GM12878 (cell line): ENCODE measurements around the gene SKAP1. TPM values are rescaled to one million over a fixed set of nuclear protein-coding genes. Genes with fewer than 3 reads are reported as not detected.

Experiments used
- CEBPB ChIP-seq, 2 experiments: fragments of 150-350 bp in 1 of 2; IDR thresholded peaks; 2 replicates each; pipeline ENCODE4 v1.6.1; 2012 to 2014; ENCODE audit warnings: low read depth in 2 of 2, low read length in 2 of 2, borderline replicate concordance in 1 of 2, inconsistent platforms in 1 of 2
- EP300 ChIP-seq, 2 experiments: fragments of 150-350 bp in 1 of 2; IDR thresholded peaks; 2 replicates each; pipeline ENCODE4 v1.6.1; 2011 to 2012; ENCODE audit warnings: low read depth in 2 of 2, low read length in 2 of 2, borderline replicate concordance in 1 of 2, improper control_type of control experiment in 1 of 2, inconsistent platforms in 1 of 2; ENCODE audit not compliant: control insufficient read depth in 1 of 2
- JUNB ChIP-seq: IDR thresholded peaks from 2 replicates; pipeline ENCODE4 v1.6.1; 2016; ENCODE audit warnings: antibody characterized with exemption, mild to moderate bottlenecking
- MTA3 ChIP-seq: IDR thresholded peaks from 2 replicates; pipeline ENCODE4 v1.6.1; 2012; ENCODE audit warnings: low read length, inconsistent platforms, borderline replicate concordance
- NFIC ChIP-seq: IDR thresholded peaks from 2 replicates; pipeline ENCODE4 v1.6.1; 2012; ENCODE audit warnings: low read depth, mild to moderate bottlenecking, inconsistent platforms, low read length, moderate library complexity
- NRF1 ChIP-seq: conservative IDR thresholded peaks from 2 replicates; pipeline ENCODE4 v1.6.1; 2011; ENCODE audit warnings: mild to moderate bottlenecking, low read depth, low read length, improper control_type of control experiment
- SUPT20H ChIP-seq: IDR thresholded peaks from 2 replicates; pipeline ENCODE4 v1.6.1; 2011; ENCODE audit warnings: low read depth, mild to moderate bottlenecking, low read length, moderate library complexity, borderline replicate concordance; ENCODE audit not compliant: control insufficient read depth
- ZNF384 ChIP-seq: IDR thresholded peaks from 2 replicates; pipeline ENCODE4 v1.6.1; 2012; ENCODE audit warnings: low read depth, mild to moderate bottlenecking, low read length, improper control_type of control experiment, borderline replicate concordance
- ZNF687 ChIP-seq: fragments of 450-650 bp; IDR thresholded peaks from 2 replicates; pipeline ENCODE4 v1.6.1; 2017; ENCODE audit warnings: mild to moderate bottlenecking, moderate library complexity
- ZZZ3 ChIP-seq: IDR thresholded peaks from 2 replicates; pipeline ENCODE4 v1.6.1; 2011; ENCODE audit warnings: low read depth; ENCODE audit not compliant: control insufficient read depth, insufficient read length
- polyA plus RNA-seq, 11 experiments: library from polyadenylated mRNA; depleted of rRNA in 4 of 11; unstranded in 6 of 11; stranded (reverse) in 5 of 11; fragments of >200 nt; fragmentation: Nextera tagmentation in 4 of 11; fragmentation: Illumina TruSeq in 1 of 11; extraction: Ambion mirVana in 4 of 11; extraction: Trizol in 1 of 11; gene quantifications; 1 replicate in 1 of 11; 2 replicates in 10 of 11; pipeline versions ENCODE4 v1.2.1 to v1.2.3, GENCODE V29; 2011 to 2016; ENCODE audit warnings: inconsistent platforms in 2 of 11, missing spikeins in 2 of 11, low read depth in 1 of 11
- total RNA-seq, 4 experiments: library from RNA; depleted of rRNA in 3 of 4; stranded (reverse); fragments of >200 nt in 3 of 4; fragmentation: Illumina TruSeq in 1 of 4; extraction: Trizol in 1 of 4; gene quantifications; 2 replicates each; pipeline versions ENCODE4 v1.2.1 to v1.2.3, GENCODE V29; 2013 to 2021
- TF ChIP-seq, protein P1 (sequence below): fragments of 450-650 bp; conservative IDR thresholded peaks from 2 replicates; pipeline ENCODE4 v1.6.1; 2017; ENCODE audit warnings: mild to moderate bottlenecking, moderate library complexity
- TF ChIP-seq, protein P2 (sequence below): fragments of 450-650 bp; IDR thresholded peaks from 2 replicates; pipeline ENCODE4 v1.6.1; 2016; ENCODE audit warnings: mild to moderate bottlenecking
- TF ChIP-seq, protein P3 (sequence below): fragments of 450-650 bp; IDR thresholded peaks from 2 replicates; pipeline ENCODE4 v1.6.1; 2014; ENCODE audit warnings: mild to moderate bottlenecking

Gene SKAP1
- total and polyA plus RNA-seq, 10 of the 15 experiments (the other 5 are each of a cell fraction or from before 2014, with no cell fraction given), result 17.1 to 97.6 (median 35.9) TPM

DNA sequence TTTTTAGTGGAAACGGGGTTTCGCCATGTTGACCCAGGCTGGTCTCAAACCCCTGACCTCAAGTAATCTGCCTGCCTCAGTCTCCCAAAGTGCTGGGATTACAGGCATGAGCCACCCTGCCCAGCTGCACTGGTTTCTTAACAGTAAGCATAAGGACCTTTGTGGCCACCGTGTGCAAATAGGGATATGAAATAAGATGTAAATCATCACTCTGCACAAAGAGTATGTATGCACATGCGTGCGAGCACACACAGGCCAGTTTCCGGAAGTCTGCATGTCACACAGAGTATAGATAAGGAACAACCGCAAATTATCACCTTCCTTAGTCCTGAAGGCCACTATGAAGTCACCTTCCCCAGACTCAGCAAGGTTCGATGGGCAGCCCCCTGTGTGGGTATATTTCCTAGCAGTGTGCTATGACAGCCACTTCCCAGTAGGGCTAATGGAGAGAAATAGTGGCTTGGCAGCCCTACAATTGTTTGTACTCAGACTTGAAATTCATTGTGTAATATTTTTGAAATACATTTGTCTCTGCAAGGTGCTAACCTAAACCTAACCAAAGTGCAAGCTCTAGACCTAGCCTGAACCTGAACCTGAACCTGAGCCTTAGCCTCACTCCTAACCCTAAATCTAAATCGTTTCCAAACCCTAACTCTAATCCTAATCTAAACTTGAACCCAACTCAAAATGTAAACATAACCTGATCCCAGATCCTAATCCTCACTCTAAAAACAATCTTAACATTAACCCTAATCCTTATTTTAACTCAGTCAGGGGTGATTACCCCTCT lies 48.4 kb upstream of the SKAP1 start (continued):
- TF ChIP-seq ZNF687 (peak; percentile 75), JUNB (no peak), MTA3 (no peak; the same call in 1 of the 2 replicates), NRF1 (peak; percentile 43), ZZZ3 (no peak), SUPT20H (no peak), EP300 (IDR thresholded peaks at IDR 0.05; ENCODE audit: borderline replicate concordance in 1 of 2, control insufficient read depth in 1 of 2, low read depth in 2 of 2, low read length in 2 of 2) (peak; percentile 88 to 91; a peak in 3 of 4 replicates), ZNF384 (no peak), NFIC (peak; percentile 48; the same call in 1 of the 2 replicates), CEBPB (IDR thresholded peaks at IDR 0.05; ENCODE audit: borderline replicate concordance in 1 of 2, low read depth in 2 of 2, low read length in 2 of 2) (no peak)
- TF ChIP-seq, protein P1, sequence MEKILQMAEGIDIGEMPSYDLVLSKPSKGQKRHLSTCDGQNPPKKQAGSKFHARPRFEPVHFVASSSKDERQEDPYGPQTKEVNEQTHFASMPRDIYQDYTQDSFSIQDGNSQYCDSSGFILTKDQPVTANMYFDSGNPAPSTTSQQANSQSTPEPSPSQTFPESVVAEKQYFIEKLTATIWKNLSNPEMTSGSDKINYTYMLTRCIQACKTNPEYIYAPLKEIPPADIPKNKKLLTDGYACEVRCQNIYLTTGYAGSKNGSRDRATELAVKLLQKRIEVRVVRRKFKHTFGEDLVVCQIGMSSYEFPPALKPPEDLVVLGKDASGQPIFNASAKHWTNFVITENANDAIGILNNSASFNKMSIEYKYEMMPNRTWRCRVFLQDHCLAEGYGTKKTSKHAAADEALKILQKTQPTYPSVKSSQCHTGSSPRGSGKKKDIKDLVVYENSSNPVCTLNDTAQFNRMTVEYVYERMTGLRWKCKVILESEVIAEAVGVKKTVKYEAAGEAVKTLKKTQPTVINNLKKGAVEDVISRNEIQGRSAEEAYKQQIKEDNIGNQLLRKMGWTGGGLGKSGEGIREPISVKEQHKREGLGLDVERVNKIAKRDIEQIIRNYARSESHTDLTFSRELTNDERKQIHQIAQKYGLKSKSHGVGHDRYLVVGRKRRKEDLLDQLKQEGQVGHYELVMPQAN, result no peak; the same call in 1 of the 2 replicates
- TF ChIP-seq, protein P2, sequence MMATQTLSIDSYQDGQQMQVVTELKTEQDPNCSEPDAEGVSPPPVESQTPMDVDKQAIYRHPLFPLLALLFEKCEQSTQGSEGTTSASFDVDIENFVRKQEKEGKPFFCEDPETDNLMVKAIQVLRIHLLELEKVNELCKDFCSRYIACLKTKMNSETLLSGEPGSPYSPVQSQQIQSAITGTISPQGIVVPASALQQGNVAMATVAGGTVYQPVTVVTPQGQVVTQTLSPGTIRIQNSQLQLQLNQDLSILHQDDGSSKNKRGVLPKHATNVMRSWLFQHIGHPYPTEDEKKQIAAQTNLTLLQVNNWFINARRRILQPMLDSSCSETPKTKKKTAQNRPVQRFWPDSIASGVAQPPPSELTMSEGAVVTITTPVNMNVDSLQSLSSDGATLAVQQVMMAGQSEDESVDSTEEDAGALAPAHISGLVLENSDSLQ, result peak; percentile 63
- TF ChIP-seq, protein P3, sequence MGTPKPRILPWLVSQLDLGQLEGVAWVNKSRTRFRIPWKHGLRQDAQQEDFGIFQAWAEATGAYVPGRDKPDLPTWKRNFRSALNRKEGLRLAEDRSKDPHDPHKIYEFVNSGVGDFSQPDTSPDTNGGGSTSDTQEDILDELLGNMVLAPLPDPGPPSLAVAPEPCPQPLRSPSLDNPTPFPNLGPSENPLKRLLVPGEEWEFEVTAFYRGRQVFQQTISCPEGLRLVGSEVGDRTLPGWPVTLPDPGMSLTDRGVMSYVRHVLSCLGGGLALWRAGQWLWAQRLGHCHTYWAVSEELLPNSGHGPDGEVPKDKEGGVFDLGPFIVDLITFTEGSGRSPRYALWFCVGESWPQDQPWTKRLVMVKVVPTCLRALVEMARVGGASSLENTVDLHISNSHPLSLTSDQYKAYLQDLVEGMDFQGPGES, result no peak
